Skin of body (tissue), 2 donors: ENCODE results near the gene OR2T1. TPM values are rescaled to one million over a fixed set of nuclear protein-coding genes. Genes with fewer than 3 reads are reported as not detected.
"Not testable (repeated sequence)": the region's sequence is repeated elsewhere in the genome, so short reads cannot be mapped to it uniquely, and the experiment has no call there.

ENCODE experiments used
- DNase-seq: peaks from one replicate; lab custom pipeline; 2025; lab: John Stamatoyannopoulos, UW
- total RNA-seq: library from RNA; depleted of rRNA; stranded (reverse); fragments of >200 nt; gene quantifications from one replicate; pipeline ENCODE4 v1.2.3, GENCODE V29; 2014

The OR2T1 gene
- total RNA-seq, 1 donor from 2014 or later: not detected

GRCh38 chr1:248434913-248435312 is 32.1 kb downstream of the OR2T1 start:
- DNase-seq: not testable (repeated sequence)

- DNase-seq: not testable (repeated sequence)
These were observed 33.5 kb downstream of the OR2T1 start for GRCh38 chr1:248436303-248436702.

- not testable (repeated sequence) for DNase-seq
These were observed 35.8 kb downstream of the OR2T1 start for GRCh38 chr1:248438668-248439067.

GRCh38 chr1:248439283-248439682 is 36.4 kb downstream of the OR2T1 start:
- DNase-seq: not testable (repeated sequence)

GRCh38 chr1:248442500-248443277 is 39.8 kb downstream of the OR2T1 start:
- DNase-seq: not testable (repeated sequence)

- DNase-seq: not testable (repeated sequence)
These were observed 41.8 kb downstream of the OR2T1 start for GRCh38 chr1:248444603-248445002.

- DNase-seq: not testable (repeated sequence)
These were observed 42.6 kb downstream of the OR2T1 start, which contains the start of gene OR2T2 for GRCh38 chr1:248445399-248445798. TSS of gene OR2T2 (plus strand) at chr1:248445637. CDS start at chr1:248452798, 7,161 bp downstream.

- not testable (repeated sequence) for DNase-seq
These were observed 45.7 kb downstream of the OR2T1 start for GRCh38 chr1:248448409-248449074.

- not testable (repeated sequence) for DNase-seq
These were observed 47.1 kb downstream of the OR2T1 start for GRCh38 chr1:248449821-248450465.

- DNase-seq: not testable (repeated sequence)
These were observed 47.8 kb downstream of the OR2T1 start for GRCh38 chr1:248450466-248451145.

GRCh38 chr1:248453619-248454018 is 50.8 kb downstream of the OR2T1 start:
- DNase-seq: not testable (repeated sequence)

- not testable (repeated sequence) for DNase-seq
These were observed 52.2 kb downstream of the OR2T1 start for GRCh38 chr1:248455045-248455444.

GRCh38 chr1:248456635-248457034 is 53.8 kb downstream of the OR2T1 start:
- DNase-seq: not testable (repeated sequence)

Other genes with a start within 250 kb of the OR2T1 start
- gene OR2M2, start 228.2 kb upstream of the OR2T1 start, total RNA-seq: not detected
- not detected for gene OR2M3, start 205.8 kb upstream of the OR2T1 start, total RNA-seq
- not detected for gene OR2M4, start 171.6 kb upstream of the OR2T1 start, total RNA-seq
- not detected for gene OR2T33, start 125.1 kb upstream of the OR2T1 start, total RNA-seq
- not detected for gene OR2T12, start 99.6 kb upstream of the OR2T1 start, total RNA-seq
- gene OR2M7, start 78.5 kb upstream of the OR2T1 start, total RNA-seq: not detected
- not detected for gene OR14C36, start 54.3 kb upstream of the OR2T1 start, total RNA-seq
- not detected for gene OR2T4, start 41.4 kb upstream of the OR2T1 start, total RNA-seq
- not detected for gene OR2T6, start 27.3 kb upstream of the OR2T1 start, total RNA-seq
- gene OR2T2, start 42.6 kb downstream of the OR2T1 start, total RNA-seq: not detected
- not detected for gene OR2T3, start 70.3 kb downstream of the OR2T1 start, total RNA-seq
- gene OR2T5, start 85.5 kb downstream of the OR2T1 start, total RNA-seq: not detected
- not detected for gene OR2G6, start 105.0 kb downstream of the OR2T1 start, total RNA-seq
- not detected for gene OR2T29, start 159.7 kb downstream of the OR2T1 start, total RNA-seq
- not detected for gene OR2T34, start 171.7 kb downstream of the OR2T1 start, total RNA-seq
- not detected for gene OR2T10, start 194.7 kb downstream of the OR2T1 start, total RNA-seq
- not detected for gene OR2T11, start 232.0 kb downstream of the OR2T1 start, total RNA-seq
- gene OR2T35, start 242.2 kb downstream of the OR2T1 start, total RNA-seq: not detected